KMS-11 (cell line): ENCODE data around the gene CUL9.

Experiments
- H2AFZ ChIP-seq: fragments of 200-600 bp; sonication (generic); 2 replicates; pipeline ENCODE4 v1.6.1; 2016; ENCODE audit warnings: antibody characterized with exemption, mixed run types, low read depth
- H3K27ac ChIP-seq: fragments of 200-600 bp; sonication (generic); 2 replicates; pipeline ENCODE4 v1.6.1; 2016; ENCODE audit warnings: mild to moderate bottlenecking, mixed run types
- H3K27me3 ChIP-seq: fragments of 200-600 bp; sonication (generic); 2 replicates; pipeline ENCODE4 v1.6.1; 2017; ENCODE audit warnings: mild to moderate bottlenecking, low read depth, mixed run types, moderate library complexity; ENCODE audit not compliant: insufficient read depth
- H3K36me3 ChIP-seq: fragments of 200-600 bp; sonication (generic); 2 replicates; pipeline ENCODE4 v1.6.1; 2017; ENCODE audit warnings: mild to moderate bottlenecking, mixed run types; ENCODE audit not compliant: insufficient read depth
- H3K4me1 ChIP-seq: fragments of 200-600 bp; sonication (generic); 2 replicates; pipeline ENCODE4 v1.6.1; 2016; ENCODE audit warnings: mild to moderate bottlenecking, low read depth, mixed run types; ENCODE audit not compliant: poor library complexity, severe bottlenecking
- H3K4me2 ChIP-seq: fragments of 200-600 bp; sonication (generic); 2 replicates; pipeline ENCODE4 v1.7.0; 2016; ENCODE audit warnings: mild to moderate bottlenecking, mixed run types
- H3K4me3 ChIP-seq: fragments of 200-600 bp; sonication (generic); IDR thresholded peaks from 2 replicates; pipeline ENCODE4 v1.6.1; 2017; ENCODE audit warnings: low read depth, low read length, mixed read lengths; ENCODE audit not compliant: insufficient read depth
- H3K79me2 ChIP-seq: fragments of 200-600 bp; sonication (generic); 2 replicates; pipeline ENCODE4 v1.6.1; 2016; ENCODE audit warnings: low read depth, mixed run types; ENCODE audit not compliant: insufficient read depth
- H3K9ac ChIP-seq: fragments of 200-600 bp; sonication (generic); 2 replicates; pipeline ENCODE4 v1.6.1; 2016; ENCODE audit warnings: mild to moderate bottlenecking, mixed run types
- H4K20me1 ChIP-seq: fragments of 200-600 bp; sonication (generic); 2 replicates; pipeline ENCODE4 v1.6.1; 2016; ENCODE audit warnings: mild to moderate bottlenecking, mixed run types; ENCODE audit not compliant: insufficient read depth
- CTCF ChIP-seq: fragments of 200-600 bp; sonication (generic); conservative IDR thresholded peaks from 2 replicates; pipeline ENCODE4 v1.6.1; 2017; ENCODE audit warnings: low read depth, mild to moderate bottlenecking, antibody characterized with exemption, low read length, moderate library complexity, mixed read lengths

The CUL9 gene

DNA sequence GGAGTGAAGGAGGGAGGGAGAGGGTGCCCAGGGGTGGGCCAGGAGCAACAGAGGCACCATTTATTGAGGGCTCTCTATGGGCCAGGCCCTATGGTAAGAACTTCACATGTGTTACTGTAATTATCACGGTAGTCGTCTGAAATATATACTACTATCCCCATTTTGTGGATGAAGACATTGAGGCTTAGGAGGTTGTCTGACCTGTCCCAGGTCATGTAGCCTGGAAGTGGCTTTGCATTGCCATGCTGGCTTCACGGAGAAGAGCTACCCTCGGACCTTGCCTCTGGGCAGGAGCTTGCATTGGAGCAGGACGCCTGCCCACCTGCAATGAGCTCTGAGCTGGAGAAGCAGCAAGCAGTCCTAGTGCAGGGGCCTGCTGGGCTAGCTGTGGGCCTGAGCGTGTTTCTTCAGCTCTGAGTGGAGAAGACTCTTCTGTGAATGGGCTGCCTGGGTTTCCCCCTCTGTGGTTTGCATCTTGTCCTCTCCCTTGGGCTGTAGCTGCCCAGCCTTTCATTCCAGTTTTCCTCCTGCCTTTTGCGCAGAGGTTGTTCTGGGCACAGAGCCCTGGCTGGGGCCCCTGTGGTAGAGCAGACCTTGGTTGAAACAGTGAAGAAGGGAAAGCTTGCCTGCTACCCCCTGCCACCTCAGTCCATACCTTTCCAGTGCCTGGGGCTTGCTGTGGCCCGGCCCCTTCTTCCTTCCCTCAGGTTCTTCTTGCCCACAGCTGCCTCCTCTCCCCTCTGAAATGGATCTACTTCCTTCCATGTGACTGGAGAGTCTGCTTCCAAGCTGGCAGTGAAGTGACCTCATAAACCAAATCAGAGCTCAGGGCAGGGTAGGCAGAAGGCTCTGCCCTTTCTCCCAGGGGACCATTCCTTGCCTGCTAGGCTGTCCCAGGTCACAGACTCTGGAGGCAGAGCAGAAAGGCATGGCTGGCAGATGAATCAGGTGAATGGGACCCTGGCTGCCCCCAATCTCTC, 35.0 kb upstream of the CUL9 start:
- Histone ChIP-seq H3K9ac (no peak overlapping the region), H3K36me3 (no peaks in the 10 kb centered on the region), H3K4me2 (no peak overlapping the region), H2AFZ (no peak overlapping the region), H3K27me3 (no peaks in the 10 kb centered on the region), H3K4me3 (no peak overlapping the region), H4K20me1 (no peaks in the 10 kb centered on the region), H3K27ac (no peak overlapping the region), H3K4me1 (peaks cover 3% of the 10 kb centered on the region), H3K79me2 (no peaks in the 10 kb centered on the region)
- TF ChIP-seq CTCF, result no peak

DNA sequence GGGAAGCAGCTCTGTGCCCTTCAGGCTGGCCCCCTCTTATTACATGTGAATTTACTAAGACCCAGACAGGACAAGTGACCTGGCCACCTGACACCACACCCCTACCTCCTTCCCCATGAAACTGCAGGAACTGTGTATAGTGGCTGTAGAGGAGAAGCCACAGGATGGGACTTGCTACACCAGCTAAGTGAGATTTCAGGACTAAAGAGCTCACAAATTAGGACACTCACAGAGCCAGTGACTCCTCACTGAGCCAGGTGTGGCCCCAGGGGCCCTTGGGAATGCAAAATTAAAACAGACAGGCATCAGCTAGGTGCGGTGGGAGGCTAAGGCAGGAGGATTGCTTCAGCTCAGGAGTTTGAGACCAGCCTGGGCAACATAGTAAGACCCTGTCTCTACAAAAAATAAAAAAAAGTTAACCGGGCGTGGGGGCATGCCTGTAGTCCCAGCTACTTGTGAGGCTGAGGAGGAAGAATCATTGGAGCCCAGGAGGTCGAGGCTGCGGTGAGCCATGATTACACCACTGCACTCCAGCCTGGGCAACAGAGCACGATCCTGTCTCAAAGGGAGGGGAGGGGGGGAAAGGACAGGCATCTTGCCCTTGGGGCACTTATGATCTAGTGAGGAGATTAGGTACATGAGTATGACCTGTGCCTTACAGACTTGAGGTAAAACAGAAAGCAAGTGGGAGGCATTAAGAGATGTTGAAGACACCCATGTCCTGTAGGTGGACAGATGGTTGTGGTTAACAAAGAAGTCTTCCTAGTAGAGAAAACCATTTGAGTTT, 34.1 kb upstream of the CUL9 start:
- Histone ChIP-seq H3K9ac (no peak overlapping the region), H3K27ac (no peak overlapping the region)

DNA sequence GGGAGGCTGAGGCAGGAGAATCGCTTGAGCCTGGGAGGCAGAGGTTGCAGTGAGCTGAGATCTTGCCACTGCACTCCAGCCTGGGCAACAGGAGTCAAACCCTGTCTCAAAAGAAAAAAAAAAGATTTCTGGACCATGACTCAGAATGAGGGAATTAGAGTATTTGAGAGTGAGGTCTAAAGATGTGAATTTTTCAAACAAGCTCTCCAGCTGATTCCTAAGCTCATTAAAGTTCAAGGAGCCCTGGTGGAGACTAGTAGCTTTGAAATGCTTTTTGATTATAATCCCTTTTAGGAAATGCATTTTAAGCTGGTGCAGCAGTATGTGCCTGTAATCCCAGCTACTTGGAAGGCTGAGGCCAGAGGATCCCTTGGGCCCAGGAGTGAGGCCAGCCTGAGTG, 32.7 kb upstream of the CUL9 start:
- no peak overlapping the region for H2AFZ ChIP-seq
- no peaks in the 10 kb centered on the region for H3K36me3 ChIP-seq
- H3K79me2 ChIP-seq, result no peaks in the 10 kb centered on the region
- no peaks in the 10 kb centered on the region for H4K20me1 ChIP-seq
- no peak overlapping the region for H3K4me3 ChIP-seq
- no peak overlapping the region for H3K9ac ChIP-seq
- no peaks in the 10 kb centered on the region for H3K27me3 ChIP-seq
- no peak overlapping the region for H3K4me2 ChIP-seq
- no peak overlapping the region for H3K27ac ChIP-seq
- TF ChIP-seq CTCF, result no peak
- H3K4me1 ChIP-seq, result no peaks in the 10 kb centered on the region

More for the DNA sequence above, 34.1 kb upstream of the CUL9 start:
- Histone ChIP-seq H3K4me1 (peaks cover 3% of the 10 kb centered on the region), H3K4me3 (no peak overlapping the region), H3K27me3 (no peaks in the 10 kb centered on the region), H4K20me1 (no peaks in the 10 kb centered on the region), H3K36me3 (no peaks in the 10 kb centered on the region), H3K79me2 (no peaks in the 10 kb centered on the region), H3K4me2 (no peak overlapping the region), H2AFZ (no peak overlapping the region)
- TF ChIP-seq CTCF, result no peak

DNA sequence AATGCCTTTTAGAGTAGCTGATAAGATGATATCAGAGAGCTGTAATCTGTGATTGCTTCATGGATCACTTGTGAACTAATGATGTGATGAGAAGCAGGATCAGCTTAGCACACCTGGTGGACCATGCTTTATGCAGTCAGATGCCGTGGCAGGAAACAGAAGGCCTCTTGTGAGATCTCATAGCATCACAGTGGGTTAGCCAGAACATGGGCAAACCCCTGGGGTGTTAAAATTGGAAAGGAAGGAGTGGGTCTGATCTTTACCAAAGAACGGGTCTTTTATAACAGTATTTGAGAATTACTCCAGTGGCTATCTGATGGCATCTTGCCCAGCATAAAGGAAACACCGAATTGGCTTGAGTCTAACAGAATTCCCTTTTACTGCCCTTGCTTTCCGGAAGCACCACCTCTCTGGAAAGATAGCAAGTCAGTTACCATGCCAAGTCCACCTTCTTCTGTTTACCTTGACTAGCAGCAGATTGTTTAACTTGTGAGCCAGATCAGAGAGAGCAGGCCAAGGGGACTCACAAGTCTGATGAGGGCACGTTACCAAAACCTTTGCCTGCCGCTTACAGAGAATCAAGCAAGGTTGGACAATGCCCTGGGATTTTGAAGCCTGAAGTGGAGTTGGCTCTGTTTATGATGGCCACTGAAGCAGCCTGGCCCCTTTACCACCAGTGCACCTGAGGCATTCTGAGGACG, 31.8 kb upstream of the CUL9 start:
- no peaks in the 10 kb centered on the region for H3K4me1 ChIP-seq
- no peak overlapping the region for H2AFZ ChIP-seq
- H4K20me1 ChIP-seq, result no peaks in the 10 kb centered on the region
- H3K9ac ChIP-seq, result no peak overlapping the region
- H3K27me3 ChIP-seq, result no peaks in the 10 kb centered on the region
- no peaks in the 10 kb centered on the region for H3K36me3 ChIP-seq
- H3K27ac ChIP-seq, result no peak overlapping the region
- no peak for TF ChIP-seq CTCF
- no peaks in the 10 kb centered on the region for H3K79me2 ChIP-seq
- H3K4me2 ChIP-seq, result no peak overlapping the region
- H3K4me3 ChIP-seq, result no peak overlapping the region
